ENCODE results near the gene PTPRG.

GRCh38 chr3:61595826-61596225 is 34.5 kb downstream of the PTPRG start:
- TF ChIP-seq MAX (IDR thresholded peaks at IDR 0.05) (no peak), TCF12 (IDR thresholded peaks at IDR 0.05; ENCODE audit: low read depth) (no peak)
